Eye (tissue), 1 donor: Measurements from ENCODE around the gene SNX17.
A peak's percentile ranks its signal among the peaks of the same experiment; 100 is the strongest.
"Not testable (repeated sequence)": the region's sequence is repeated elsewhere in the genome, so short reads cannot be mapped to it uniquely, and the experiment has no call there.

ENCODE experiments used
- DNase-seq: peaks from one replicate; pipeline ENCODE4 v3.0.0-alpha.2; 2015

The SNX17 gene

GRCh38 chr2:27400348-27401135 lies 30.1 kb downstream of the SNX17 start:
- DNase-seq = no peak

- DNase-seq = peak; percentile 71
Observed at GRCh38 chr2:27407798-27408491, 37.5 kb downstream of the SNX17 start.

- no peak for DNase-seq
Observed at GRCh38 chr2:27408601-27409320, 38.3 kb downstream of the SNX17 start.

GRCh38 chr2:27409321-27410073 lies 39.1 kb downstream of the SNX17 start, which contains the start of gene PPM1G:
Gene PPM1G (minus strand): TSS chr2:27409591. CDS start chr2:27409422, 169 bp downstream.
- peak; percentile 96 for DNase-seq

- DNase-seq = no peak
Observed at GRCh38 chr2:27412419-27413152, 42.2 kb downstream of the SNX17 start.

- DNase-seq = no peak
Observed at GRCh38 chr2:27416151-27416550, 45.7 kb downstream of the SNX17 start.

- no peak for DNase-seq
Observed at GRCh38 chr2:27420996-27421395, 50.6 kb downstream of the SNX17 start.

- no peak for DNase-seq
Observed at GRCh38 chr2:27421660-27422250, 51.3 kb downstream of the SNX17 start.

- DNase-seq = no peak
Observed at GRCh38 chr2:27422958-27423357, 52.5 kb downstream of the SNX17 start.

GRCh38 chr2:27425039-27425438 lies 54.6 kb downstream of the SNX17 start:
- not testable (repeated sequence) for DNase-seq
